Progenitor cell of endocrine pancreas (in vitro differentiated cells): ENCODE results near the gene TLE1. TPM values are rescaled to one million over a fixed set of nuclear protein-coding genes. Genes with fewer than 3 reads are reported as not detected.

Source experiments
- DNase-seq: peaks from one replicate; pipeline ENCODE4 v3.0.0; 2021; ENCODE audit warnings: low spot score; ENCODE audit not compliant: unreplicated experiment
- H3K27ac Mint-ChIP-seq: 2 replicates; pipeline ENCODE4 v1.8.0; 2021; ENCODE audit warnings: mild to moderate bottlenecking, moderate library complexity, mixed read lengths
- H3K27me3 Mint-ChIP-seq: 2 replicates; pipeline ENCODE4 v1.8.0; 2021; ENCODE audit warnings: mixed read lengths
- H3K36me3 Mint-ChIP-seq: 2 replicates; pipeline ENCODE4 v1.8.0; 2022; ENCODE audit warnings: mixed read lengths; ENCODE audit not compliant: insufficient read depth
- H3K4me1 Mint-ChIP-seq: 2 replicates; pipeline ENCODE4 v1.8.0; 2021; ENCODE audit warnings: low read depth, mixed read lengths
- H3K4me3 Mint-ChIP-seq: 2 replicates; pipeline ENCODE4 v1.8.0; 2021; ENCODE audit warnings: low read depth, mild to moderate bottlenecking, moderate library complexity, mixed read lengths
- H3K9me3 Mint-ChIP-seq: 2 replicates; pipeline ENCODE4 v1.8.0; 2021; ENCODE audit warnings: low read depth, mixed read lengths
- CTCF ChIP-seq: fragments of 200-600 bp; sonication (generic); IDR thresholded peaks from one replicate; pipeline ENCODE4 v1.5.0; 2021; ENCODE audit warnings: antibody characterized with exemption, mild to moderate bottlenecking; ENCODE audit not compliant: unreplicated experiment
- total RNA-seq: library from RNA; stranded (reverse); gene quantifications from 2 replicates; pipeline ENCODE4 v1.2.1, GENCODE V29; 2021

The TLE1 gene
- total RNA-seq, 1 donor from 2014 or later, result 68.7 TPM

GRCh38 chr9:81633952-81634854, 55.1 kb downstream of the TLE1 start:
- H3K4me1 Mint-ChIP-seq, result peaks cover 27% of the 10 kb centered on the region
- H3K27ac Mint-ChIP-seq, result no peak overlapping the region
- no peak for TF ChIP-seq CTCF
- no peaks in the 10 kb centered on the region for H3K9me3 Mint-ChIP-seq
- H3K27me3 Mint-ChIP-seq, result no peaks in the 10 kb centered on the region
- H3K36me3 Mint-ChIP-seq, result peaks cover 13% of the 10 kb centered on the region
- no peak overlapping the region for H3K4me3 Mint-ChIP-seq
- no peak for DNase-seq

GRCh38 chr9:81632599-81632998, 56.7 kb downstream of the TLE1 start:
- H3K27ac Mint-ChIP-seq, result no peak overlapping the region
- peaks cover 14% of the 10 kb centered on the region for H3K36me3 Mint-ChIP-seq
- H3K9me3 Mint-ChIP-seq, result no peaks in the 10 kb centered on the region
- H3K4me3 Mint-ChIP-seq, result no peak overlapping the region
- no peak for TF ChIP-seq CTCF
- no peaks in the 10 kb centered on the region for H3K27me3 Mint-ChIP-seq
- H3K4me1 Mint-ChIP-seq, result peaks cover 31% of the 10 kb centered on the region
- DNase-seq, result no peak

GRCh38 chr9:81631218-81631745, 58.1 kb downstream of the TLE1 start:
- no peak for TF ChIP-seq CTCF
- H3K36me3 Mint-ChIP-seq, result peaks cover 15% of the 10 kb centered on the region
- no peak overlapping the region for H3K4me3 Mint-ChIP-seq
- H3K27me3 Mint-ChIP-seq, result no peaks in the 10 kb centered on the region
- H3K4me1 Mint-ChIP-seq, result peaks cover 33% of the 10 kb centered on the region
- no peak overlapping the region for H3K27ac Mint-ChIP-seq
- DNase-seq, result no peak
- no peaks in the 10 kb centered on the region for H3K9me3 Mint-ChIP-seq

GRCh38 chr9:81629440-81629839, 59.9 kb downstream of the TLE1 start:
- H3K27me3 Mint-ChIP-seq, result no peaks in the 10 kb centered on the region
- H3K4me3 Mint-ChIP-seq, result no peak overlapping the region
- TF ChIP-seq CTCF, result no peak
- H3K27ac Mint-ChIP-seq, result no peak overlapping the region
- no peaks in the 10 kb centered on the region for H3K9me3 Mint-ChIP-seq
- peaks cover 29% of the 10 kb centered on the region for H3K4me1 Mint-ChIP-seq
- DNase-seq, result no peak
- peaks cover 16% of the 10 kb centered on the region for H3K36me3 Mint-ChIP-seq

- Mint-ChIP-seq H3K27ac (peak overlapping the region; percentile 73), H3K36me3 (peaks cover 16% of the 10 kb centered on the region), H3K4me3 (no peak overlapping the region), H3K4me1 (peaks cover 28% of the 10 kb centered on the region), H3K9me3 (no peaks in the 10 kb centered on the region), H3K27me3 (no peaks in the 10 kb centered on the region)
- DNase-seq, result no peak
- no peak for TF ChIP-seq CTCF
Observed at GRCh38 chr9:81628897-81629296, 60.5 kb downstream of the TLE1 start.
